GM23338 (cell line): Measurements from ENCODE around the gene MED12L. TPM values are rescaled to one million over a fixed set of nuclear protein-coding genes. Genes with fewer than 3 reads are reported as not detected.

ENCODE experiments used
- ATAC-seq: fragments of 200-7000 bp; cut with Tn5 transposase; 3 replicates; pipeline ENCODE4 v1.9.1; 2020
- DNase-seq: peaks from one replicate; pipeline ENCODE4 v3.0.0-alpha.2; 2015; ENCODE audit warnings: low spot score
- H2AFZ ChIP-seq: fragments of 200-600 bp; sonication (generic); 2 replicates; pipeline ENCODE4 v1.8.0; 2016; ENCODE audit warnings: antibody characterized with exemption, mild to moderate bottlenecking, moderate library complexity
- H3F3A ChIP-seq: fragments of 200-600 bp; sonication (generic); replicated peaks from 2 replicates; pipeline ENCODE4 v1.8.0; 2017; ENCODE audit warnings: antibody characterized with exemption, mixed run types, low read depth
- H3K27ac ChIP-seq: fragments of 200-600 bp; sonication (generic); 2 replicates; pipeline ENCODE4 v1.6.1; 2016; ENCODE audit warnings: low read depth
- H3K27me3 ChIP-seq: fragments of 200-600 bp; sonication (generic); 2 replicates; pipeline ENCODE4 v1.8.0; 2016; ENCODE audit warnings: mild to moderate bottlenecking, mixed run types, moderate library complexity; ENCODE audit not compliant: insufficient read depth
- H3K36me3 ChIP-seq: fragments of 200-600 bp; sonication (generic); 2 replicates; pipeline ENCODE4 v1.8.0; 2016; ENCODE audit warnings: mild to moderate bottlenecking; ENCODE audit not compliant: insufficient read depth
- H3K4me1 ChIP-seq: fragments of 200-600 bp; sonication (generic); 2 replicates; pipeline ENCODE4 v1.8.0; 2016; ENCODE audit warnings: mild to moderate bottlenecking, moderate library complexity; ENCODE audit not compliant: insufficient read depth
- H3K4me2 ChIP-seq: fragments of 200-600 bp; sonication (generic); 2 replicates; pipeline ENCODE4 v1.7.1; 2017; ENCODE audit warnings: mixed run types
- H3K4me3 ChIP-seq: fragments of 200-600 bp; sonication (generic); 2 replicates; pipeline ENCODE4 v1.6.1; 2016; ENCODE audit warnings: mixed run types
- H3K79me2 ChIP-seq: fragments of 200-600 bp; sonication (generic); replicated peaks from 2 replicates; pipeline ENCODE4 v1.8.0; 2017; ENCODE audit warnings: mild to moderate bottlenecking; ENCODE audit not compliant: insufficient read depth
- H3K9me2 ChIP-seq: fragments of 200-600 bp; sonication (generic); 2 replicates; pipeline ENCODE4 v1.8.0; 2017; ENCODE audit not compliant: insufficient read depth
- H4K20me1 ChIP-seq: fragments of 200-600 bp; sonication (generic); replicated peaks from 2 replicates; pipeline ENCODE4 v1.8.0; 2017; ENCODE audit warnings: mild to moderate bottlenecking; ENCODE audit not compliant: insufficient read depth
- H3K27ac Mint-ChIP-seq: 2 replicates; pipeline ENCODE4 v1.8.0; 2020; ENCODE audit warnings: inconsistent platforms, mild to moderate bottlenecking, moderate library complexity, mixed read lengths
- H3K27me3 Mint-ChIP-seq: 3 replicates; pipeline ENCODE4 v1.8.0; 2022; ENCODE audit warnings: low read depth, mild to moderate bottlenecking, moderate library complexity, mixed read lengths, inconsistent platforms; ENCODE audit not compliant: insufficient read depth, poor library complexity
- H3K36me3 Mint-ChIP-seq: 3 replicates; pipeline ENCODE4 v1.8.0; 2021; ENCODE audit warnings: low read depth, mild to moderate bottlenecking, inconsistent platforms, moderate library complexity, mixed read lengths
- H3K4me1 Mint-ChIP-seq: 3 replicates; pipeline ENCODE4 v1.8.0; 2020; ENCODE audit warnings: mild to moderate bottlenecking, inconsistent platforms, mixed read lengths
- H3K4me3 Mint-ChIP-seq: 3 replicates; pipeline ENCODE4 v1.8.0; 2021; ENCODE audit warnings: moderate library complexity, mild to moderate bottlenecking, inconsistent platforms, mixed read lengths
- H3K9me3 Mint-ChIP-seq: 3 replicates; pipeline ENCODE4 v1.8.0; 2020; ENCODE audit warnings: moderate library complexity, mild to moderate bottlenecking, inconsistent platforms, mixed read lengths
- CTCF ChIP-seq, 2 experiments: fragments of 200-600 bp in 1 of 2; sonication (generic) in 1 of 2; conservative IDR thresholded peaks; 2 replicates each; pipeline versions ENCODE4 v1.5.1 to v1.6.1; 2016 to 2017; ENCODE audit warnings: antibody characterized with exemption in 2 of 2, low read depth in 2 of 2, mild to moderate bottlenecking in 2 of 2, moderate library complexity in 1 of 2
- ETS1 ChIP-seq: IDR thresholded peaks from 2 replicates; pipeline ENCODE4 v1.6.1; 2016; ENCODE audit warnings: antibody characterized with exemption
- EZH2 ChIP-seq: fragments of 200-600 bp; sonication (generic); IDR thresholded peaks from one replicate; pipeline ENCODE4 v1.8.0; 2017; ENCODE audit warnings: antibody characterized with exemption, mild to moderate bottlenecking, low read depth; ENCODE audit not compliant: unreplicated experiment
- EZH2phosphoT487 ChIP-seq: fragments of 200-600 bp; sonication (generic); IDR thresholded peaks from one replicate; pipeline ENCODE4 v1.8.1; 2018; ENCODE audit warnings: antibody characterized with exemption; ENCODE audit not compliant: unreplicated experiment
- JUNB ChIP-seq: IDR thresholded peaks from one replicate; pipeline ENCODE4 v1.6.1; 2016; ENCODE audit warnings: antibody characterized with exemption; ENCODE audit not compliant: unreplicated experiment
- NANOG ChIP-seq: IDR thresholded peaks from 2 replicates; pipeline ENCODE4 v1.6.1; 2016; ENCODE audit warnings: antibody characterized with exemption, borderline replicate concordance
- POLR2AphosphoS5 ChIP-seq: IDR thresholded peaks from 2 replicates; pipeline ENCODE4 v1.6.1; 2016; ENCODE audit warnings: antibody characterized with exemption, low read depth
- REST ChIP-seq: IDR thresholded peaks from one replicate; pipeline ENCODE4 v1.6.1; 2018; ENCODE audit warnings: antibody characterized with exemption; ENCODE audit not compliant: unreplicated experiment
- STAT1 ChIP-seq: IDR thresholded peaks from one replicate; pipeline ENCODE4 v1.6.1; 2016; ENCODE audit warnings: antibody characterized with exemption; ENCODE audit not compliant: unreplicated experiment
- ZNF114 ChIP-seq: fragments of 250-450 bp; sonication (Bioruptor Pico); IDR thresholded peaks from 2 replicates; pipeline ENCODE4 v1.5.0; 2020; ENCODE audit warnings: mild to moderate bottlenecking, moderate library complexity
- ZNF331 ChIP-seq: fragments of 250-450 bp; sonication (Bioruptor Pico); IDR thresholded peaks from 2 replicates; pipeline ENCODE4 v1.5.0; 2020; ENCODE audit warnings: low read depth, mild to moderate bottlenecking, moderate library complexity
- polyA plus RNA-seq: library from polyadenylated mRNA; unstranded; fragments of >200 nt; fragmentation: Nextera tagmentation; extraction: Ambion mirVana; gene quantifications from 2 replicates; pipeline ENCODE4 v1.2.1, GENCODE V29; 2016
- total RNA-seq: library from RNA; depleted of rRNA; stranded (reverse); fragments of >200 nt; shearing (Covaris generic); gene quantifications from 2 replicates; pipeline ENCODE4 v1.2.3, GENCODE V29; 2014

Gene MED12L
- total and polyA plus RNA-seq, 2 experiments from 2014 or later, result 5.7 to 25.0 TPM

GRCh38 chr3:151109286-151109800, 23.9 kb downstream of the MED12L start:
- no peak for TF ChIP-seq NANOG
- no peak for TF ChIP-seq JUNB
- no peak for TF ChIP-seq EZH2phosphoT487
- no peak for TF ChIP-seq REST
- TF ChIP-seq ZNF114 (CRISPR knock-in tag), result no peak
- TF ChIP-seq STAT1, result no peak
- no peak for TF ChIP-seq ETS1
- no peak for TF ChIP-seq ZNF331
- TF ChIP-seq EZH2, result no peak
- TF ChIP-seq CTCF (conservative IDR thresholded peaks at IDR 0.05; ENCODE audit: low read depth in 2 of 2), result no peak
- no peaks in the 10 kb centered on the region for H3K27me3 ChIP-seq
- H3K4me3 ChIP-seq, result no peak overlapping the region
- no peak overlapping the region for H2AFZ ChIP-seq
- Mint-ChIP-seq H3K9me3 (no peaks in the 10 kb centered on the region), H3K27me3 (peaks cover 5% of the 10 kb centered on the region), H3K4me1 (peaks cover 46% of the 10 kb centered on the region), H3K4me3 (no peak overlapping the region), H3K36me3 (no peaks in the 10 kb centered on the region), H3K27ac (no peak overlapping the region)
- no peak overlapping the region for H3K4me2 ChIP-seq
- DNase-seq (no peak), ATAC-seq (no peak)
- no peaks in the 10 kb centered on the region; the same call in 1 of the 2 replicates for H4K20me1 ChIP-seq
- H3K79me2 ChIP-seq, result peaks cover 98% of the 10 kb centered on the region
- peaks cover 34% of the 10 kb centered on the region for H3K4me1 ChIP-seq
- no peaks in the 10 kb centered on the region for H3F3A ChIP-seq
- H3K36me3 ChIP-seq, result no peaks in the 10 kb centered on the region
- no peak overlapping the region for H3K27ac ChIP-seq
- H3K9me2 ChIP-seq, result peaks cover 7% of the 10 kb centered on the region; the same call in 1 of the 2 replicates

GRCh38 chr3:151112731-151113130, 27.3 kb downstream of the MED12L start:
- Histone ChIP-seq H4K20me1 (no peaks in the 10 kb centered on the region), H3K9me2 (no peaks in the 10 kb centered on the region), H3K27me3 (no peaks in the 10 kb centered on the region), H3F3A (no peaks in the 10 kb centered on the region), H3K4me3 (no peak overlapping the region), H2AFZ (no peak overlapping the region), H3K4me1 (peaks cover 19% of the 10 kb centered on the region), H3K79me2 (peaks cover 80% of the 10 kb centered on the region), H3K36me3 (no peaks in the 10 kb centered on the region), H3K4me2 (no peak overlapping the region), H3K27ac (no peak overlapping the region)
- Mint-ChIP-seq H3K27ac (no peak overlapping the region), H3K36me3 (peaks cover 3% of the 10 kb centered on the region; the same call in 2 of the 3 replicates), H3K4me3 (no peak overlapping the region), H3K9me3 (no peaks in the 10 kb centered on the region), H3K27me3 (peaks cover 5% of the 10 kb centered on the region), H3K4me1 (peaks cover 38% of the 10 kb centered on the region)
- DNase-seq (no peak), ATAC-seq (no peak)
- no peak for TF ChIP-seq ZNF114 (CRISPR knock-in tag)
- no peak for TF ChIP-seq POLR2AphosphoS5
- TF ChIP-seq STAT1, result no peak
- no peak for TF ChIP-seq ETS1
- no peak for TF ChIP-seq EZH2
- TF ChIP-seq JUNB, result no peak
- TF ChIP-seq ZNF331, result no peak
- no peak for TF ChIP-seq EZH2phosphoT487
- no peak for TF ChIP-seq REST
